HepG2 (cell line): ENCODE data around the gene SLC13A3. TPM values are rescaled to one million over a fixed set of nuclear protein-coding genes. Genes with fewer than 3 reads are reported as not detected.
A peak's percentile ranks its signal among the peaks of the same experiment; 100 is the strongest.

ENCODE experiments used
- ARID4A ChIP-seq: sonication (generic); formaldehyde crosslinking; IDR thresholded peaks from 2 replicates; pipeline ENCODE4 v1.5.0; 2020; ENCODE audit warnings: mild to moderate bottlenecking, missing genetic modification reagents, borderline replicate concordance
- ELK4 ChIP-seq: sonication (generic); formaldehyde crosslinking; IDR thresholded peaks from 2 replicates; pipeline ENCODE4 v1.9.0; 2021; ENCODE audit warnings: missing genetic modification reagents, borderline replicate concordance
- GATAD1 ChIP-seq: IDR thresholded peaks from 2 replicates; pipeline ENCODE4 v1.6.1; 2016; ENCODE audit warnings: missing genetic modification reagents, missing compliant biosample characterization
- HIC2 ChIP-seq: sonication (generic); formaldehyde crosslinking; IDR thresholded peaks from 2 replicates; pipeline ENCODE4 v1.9.0; 2022; ENCODE audit warnings: low read depth, missing genetic modification reagents
- POLR2AphosphoS5 ChIP-seq: IDR thresholded peaks from 2 replicates; pipeline ENCODE4 v1.6.1; 2012; ENCODE audit warnings: low read depth, low read length
- RFXAP ChIP-seq: sonication (generic); formaldehyde crosslinking; IDR thresholded peaks from 2 replicates; pipeline ENCODE4 v1.4.0; 2020; ENCODE audit warnings: missing genetic modification reagents, borderline replicate concordance
- STAT5B ChIP-seq: sonication (generic); formaldehyde crosslinking; IDR thresholded peaks from 2 replicates; pipeline ENCODE4 v1.4.0; 2020; ENCODE audit warnings: missing genetic modification reagents
- TBL1XR1 ChIP-seq: fragments of 150-350 bp; IDR thresholded peaks from 2 replicates; pipeline ENCODE4 v1.6.1; 2014; ENCODE audit warnings: borderline replicate concordance, low read length; ENCODE audit not compliant: partially characterized antibody
- TOE1 ChIP-seq: sonication (generic); formaldehyde crosslinking; IDR thresholded peaks from 2 replicates; pipeline ENCODE4 v1.4.0; 2020; ENCODE audit warnings: mild to moderate bottlenecking, missing genetic modification reagents
- ZBTB38 ChIP-seq: sonication (generic); formaldehyde crosslinking; IDR thresholded peaks from 2 replicates; pipeline ENCODE4 v1.5.1; 2020; ENCODE audit warnings: mild to moderate bottlenecking, missing genetic modification reagents
- ZBTB42 ChIP-seq: sonication (generic); formaldehyde crosslinking; IDR thresholded peaks from 2 replicates; pipeline ENCODE4 v1.5.0; 2020; ENCODE audit warnings: mild to moderate bottlenecking, missing genetic modification reagents
- ZBTB7B ChIP-seq: sonication (generic); formaldehyde crosslinking; IDR thresholded peaks from 2 replicates; pipeline ENCODE4 v1.4.0; 2020; ENCODE audit warnings: missing genetic modification reagents
- ZNF496 ChIP-seq: sonication (generic); formaldehyde crosslinking; IDR thresholded peaks from 2 replicates; pipeline ENCODE4 v1.8.1; 2023; ENCODE audit warnings: mild to moderate bottlenecking, moderate library complexity, missing genetic modification reagents; ENCODE audit not compliant: insufficient replicate concordance
- ZNF652 ChIP-seq: IDR thresholded peaks from 2 replicates; pipeline ENCODE4 v1.6.1; 2016; ENCODE audit warnings: low read depth, borderline replicate concordance
- ZNF720 ChIP-seq: sonication (generic); formaldehyde crosslinking; IDR thresholded peaks from 2 replicates; pipeline ENCODE4 v1.4.0; 2020; ENCODE audit warnings: missing genetic modification reagents
- polyA plus RNA-seq, 8 experiments: library from polyadenylated mRNA; depleted of rRNA in 3 of 8; stranded (reverse) in 7 of 8; unstranded in 1 of 8; fragments of >200 nt; fragmentation: Illumina TruSeq in 4 of 8; extraction: Trizol in 4 of 8; gene quantifications; 2 replicates each; pipeline versions ENCODE4 v1.2.1 to v1.2.3, GENCODE V29; 2011 to 2016; ENCODE audit warnings: low read depth in 4 of 8, missing spikeins in 1 of 8, mixed read lengths in 1 of 8; ENCODE audit not compliant: insufficient read depth in 1 of 8
- total RNA-seq, 5 experiments: library from RNA; depleted of rRNA; stranded (reverse); fragments of >200 nt; fragmentation: Illumina TruSeq; extraction: Trizol; gene quantifications; 2 replicates each; pipeline ENCODE4 v1.2.3, GENCODE V29; 2016; ENCODE audit warnings: low read depth in 1 of 5
- TF ChIP-seq, protein P1 (sequence below): sonication (generic); IDR thresholded peaks from 2 replicates; pipeline ENCODE4 v1.6.1; 2016; ENCODE audit warnings: low read depth, borderline replicate concordance
- TF ChIP-seq, protein P2 (sequence below): sonication (generic); formaldehyde crosslinking; IDR thresholded peaks from 2 replicates; pipeline ENCODE4 v1.4.0; 2020; ENCODE audit warnings: missing genetic modification reagents, borderline replicate concordance

The SLC13A3 gene
- total and polyA plus RNA-seq, 2 of the 13 experiments (the other 11 are each of a cell fraction or from before 2014, with no cell fraction given), result 66.5 to 76.0 TPM

- TF ChIP-seq ARID4A (CRISPR knock-in tag) (peak; percentile 97), ZNF652 (CRISPR knock-in tag) (peak; percentile 15; the same call in 1 of the 2 replicates), TBL1XR1 (no peak), HIC2 (CRISPR knock-in tag) (no peak; the same call in 1 of the 2 replicates), ZNF496 (CRISPR knock-in tag) (no peak), ELK4 (CRISPR knock-in tag) (peak; percentile 78; the same call in 1 of the 2 replicates), STAT5B (CRISPR knock-in tag) (no peak; the same call in 1 of the 2 replicates), ZNF720 (0 out of 2 replicates have a peak, but pooled peaks have one; percentile 60), GATAD1 (CRISPR knock-in tag) (peak; percentile 59), ZBTB7B (CRISPR knock-in tag) (peak; percentile 67), ZBTB38 (CRISPR knock-in tag) (peak; percentile 87), POLR2AphosphoS5 (peak; percentile 92), TOE1 (CRISPR knock-in tag) (no peak), RFXAP (CRISPR knock-in tag) (peak; percentile 90; the same call in 1 of the 2 replicates), ZBTB42 (CRISPR knock-in tag) (peak; percentile 96)
- TF ChIP-seq, protein P1, sequence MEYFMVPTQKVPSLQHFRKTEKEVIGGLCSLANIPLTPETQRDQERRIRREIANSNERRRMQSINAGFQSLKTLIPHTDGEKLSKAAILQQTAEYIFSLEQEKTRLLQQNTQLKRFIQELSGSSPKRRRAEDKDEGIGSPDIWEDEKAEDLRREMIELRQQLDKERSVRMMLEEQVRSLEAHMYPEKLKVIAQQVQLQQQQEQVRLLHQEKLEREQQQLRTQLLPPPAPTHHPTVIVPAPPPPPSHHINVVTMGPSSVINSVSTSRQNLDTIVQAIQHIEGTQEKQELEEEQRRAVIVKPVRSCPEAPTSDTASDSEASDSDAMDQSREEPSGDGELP, result peak; percentile 90
- TF ChIP-seq, protein P2, sequence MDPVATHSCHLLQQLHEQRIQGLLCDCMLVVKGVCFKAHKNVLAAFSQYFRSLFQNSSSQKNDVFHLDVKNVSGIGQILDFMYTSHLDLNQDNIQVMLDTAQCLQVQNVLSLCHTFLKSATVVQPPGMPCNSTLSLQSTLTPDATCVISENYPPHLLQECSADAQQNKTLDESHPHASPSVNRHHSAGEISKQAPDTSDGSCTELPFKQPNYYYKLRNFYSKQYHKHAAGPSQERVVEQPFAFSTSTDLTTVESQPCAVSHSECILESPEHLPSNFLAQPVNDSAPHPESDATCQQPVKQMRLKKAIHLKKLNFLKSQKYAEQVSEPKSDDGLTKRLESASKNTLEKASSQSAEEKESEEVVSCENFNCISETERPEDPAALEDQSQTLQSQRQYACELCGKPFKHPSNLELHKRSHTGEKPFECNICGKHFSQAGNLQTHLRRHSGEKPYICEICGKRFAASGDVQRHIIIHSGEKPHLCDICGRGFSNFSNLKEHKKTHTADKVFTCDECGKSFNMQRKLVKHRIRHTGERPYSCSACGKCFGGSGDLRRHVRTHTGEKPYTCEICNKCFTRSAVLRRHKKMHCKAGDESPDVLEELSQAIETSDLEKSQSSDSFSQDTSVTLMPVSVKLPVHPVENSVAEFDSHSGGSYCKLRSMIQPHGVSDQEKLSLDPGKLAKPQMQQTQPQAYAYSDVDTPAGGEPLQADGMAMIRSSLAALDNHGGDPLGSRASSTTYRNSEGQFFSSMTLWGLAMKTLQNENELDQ (CRISPR knock-in tag), result 0 out of 2 replicates have a peak, but pooled peaks have one; percentile 35
Observed at GRCh38 chr20:46689082-46689753, 38.0 kb upstream of the SLC13A3 start, which contains the start of gene TP53RK (continued).
